ENCODE results near the gene WDR3. TPM values are rescaled to one million over a fixed set of nuclear protein-coding genes. Genes with fewer than 3 reads are reported as not detected.

Gene WDR3
- total RNA-seq (2014; rRNA removed; shearing (Covaris generic)) = 91.6 and 96.2 TPM in 2 replicates

DNA sequence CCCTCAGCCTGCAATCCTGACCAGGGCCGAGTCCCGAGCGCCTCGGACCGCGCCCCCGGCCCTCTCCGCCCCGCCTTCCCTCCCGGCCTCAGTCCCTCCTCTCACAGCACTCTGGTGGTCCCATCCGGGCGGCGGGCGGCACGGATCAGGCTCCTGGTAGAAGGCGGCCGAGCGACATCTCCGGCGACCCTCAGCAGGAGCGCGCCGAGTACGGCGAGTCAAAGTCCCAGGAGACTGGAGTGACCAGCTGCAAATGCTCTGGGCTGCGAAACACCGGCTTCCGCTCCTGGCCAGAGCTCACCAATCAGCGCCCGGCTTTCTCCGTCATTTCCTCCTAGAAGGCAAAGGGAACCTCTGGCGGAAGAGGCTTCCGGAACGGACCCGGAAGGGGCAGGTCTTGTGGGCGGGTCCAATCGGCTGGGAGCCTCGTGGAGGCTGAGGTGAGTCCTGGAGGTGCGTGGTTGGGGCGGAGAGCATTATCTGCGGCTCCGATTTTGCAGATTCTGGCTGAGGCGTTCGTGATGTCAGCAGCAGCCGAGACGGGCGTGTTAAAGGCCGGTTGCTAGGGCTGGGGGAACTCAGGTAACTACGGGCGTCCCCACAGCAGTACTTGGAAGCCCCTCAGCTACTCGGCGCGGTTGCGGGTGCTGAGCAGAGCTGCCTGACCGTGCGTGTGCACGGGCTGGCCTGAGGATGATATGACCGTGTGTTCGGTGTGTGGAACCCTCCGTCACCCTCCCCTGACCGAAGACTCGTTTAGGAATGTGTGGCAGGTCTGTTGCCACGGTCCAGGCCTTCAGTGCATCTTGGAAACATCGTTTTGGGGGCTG, at the start of gene WDR3, which contains the start of gene GDAP2:
Gene WDR3, plus strand, starts transcription at position 397 of the 830 bp plus-strand sequence. CDS start 3,581 bp downstream, outside the sequence.
Gene GDAP2, minus strand, starts transcription at position 279 of the 830 bp plus-strand sequence. CDS start 9,264 bp downstream, outside the sequence.

Other genes starting within 250 kb of the WDR3 start
- gene GDAP2, start 118 bp upstream of the WDR3 start, total RNA-seq (2014; rRNA removed; shearing (Covaris generic)) = 13.7 and 16.3 TPM in 2 replicates